SK-N-SH (cell line): ENCODE results near the gene EBP. TPM values are rescaled to one million over a fixed set of nuclear protein-coding genes. Genes with fewer than 3 reads are reported as not detected.
A peak's percentile ranks its signal among the peaks of the same experiment; 100 is the strongest.

Experiments
- CTCF ChIA-PET: fragments of 300-600, 350-600 bp; formaldehyde crosslinking; extraction: SDS; loops from one replicate; lab custom pipeline; 2021; lab: Yijun Ruan, JAX
- POLR2A ChIA-PET: fragments of 350-600 bp; sonication (Branson Sonifier 250); formaldehyde crosslinking; extraction: SDS; loops from one replicate; lab custom pipeline; 2020; ENCODE audit warnings: antibody characterized with exemption, inconsistent platforms; lab: Yijun Ruan, JAX
- DNase-seq: peaks from one replicate; pipeline ENCODE4 v3.0.0; 2012
- H2AFZ ChIP-seq: fragments of 200-600 bp; sonication (generic); 2 replicates; pipeline ENCODE4 v1.8.1; 2016; ENCODE audit warnings: antibody characterized with exemption, mild to moderate bottlenecking, low read depth
- H3F3A ChIP-seq: fragments of 200-600 bp; sonication (generic); replicated peaks from 2 replicates; pipeline ENCODE3; 2016; ENCODE audit warnings: antibody characterized with exemption, mild to moderate bottlenecking; ENCODE audit not compliant: insufficient read depth
- H3K27ac ChIP-seq, 2 experiments: fragments of 200-500 bp in 1 of 2; fragments of 200-600 bp in 1 of 2; sonication (Bioruptor generic) in 1 of 2; sonication (generic), shearing (Covaris generic) in 1 of 2; 2 replicates each; pipeline versions ENCODE4 v1.5.1 to v1.6.1; 2014 to 2016; ENCODE audit warnings: low read depth in 2 of 2, inconsistent platforms in 1 of 2, low read length in 1 of 2, mild to moderate bottlenecking in 1 of 2, mixed read lengths in 1 of 2
- H3K27me3 ChIP-seq: fragments of 200-600 bp; sonication (generic), shearing (Covaris generic); 2 replicates; pipeline ENCODE4 v1.6.1; 2016; ENCODE audit warnings: mixed run types; ENCODE audit not compliant: insufficient read depth
- H3K36me3 ChIP-seq, 2 experiments: fragments of 200-500 bp in 1 of 2; fragments of 200-600 bp in 1 of 2; sonication (Bioruptor generic) in 1 of 2; sonication (generic) in 1 of 2; replicated peaks in 1 of 2; 2 replicates each; pipeline versions ENCODE3 to v1.5.1; 2014 to 2016; ENCODE audit warnings: low read length in 1 of 2, mild to moderate bottlenecking in 1 of 2; ENCODE audit not compliant: insufficient read depth in 2 of 2, control insufficient read depth in 1 of 2
- H3K4me1 ChIP-seq, 2 experiments: fragments of 200-500 bp in 1 of 2; fragments of 200-600 bp in 1 of 2; sonication (Bioruptor generic) in 1 of 2; sonication (generic), shearing (Covaris generic) in 1 of 2; 2 replicates each; pipeline versions ENCODE4 v1.5.1 to v1.6.1; 2014 to 2016; ENCODE audit warnings: low read depth in 1 of 2, low read length in 1 of 2, mixed run types in 1 of 2; ENCODE audit not compliant: insufficient read depth in 2 of 2, control insufficient read depth in 1 of 2
- H3K4me2 ChIP-seq: fragments of 200-600 bp; sonication (generic), shearing (Covaris generic); 2 replicates; pipeline ENCODE4 v1.6.1; 2017; ENCODE audit warnings: mixed run types
- H3K4me3 ChIP-seq, 2 experiments: fragments of 200-500 bp in 1 of 2; fragments of 200-600 bp in 1 of 2; sonication (Bioruptor generic) in 1 of 2; sonication (generic), shearing (Covaris generic) in 1 of 2; 2 replicates each; pipeline versions ENCODE4 v1.5.1 to v1.8.1; 2014 to 2016; ENCODE audit warnings: low read depth in 2 of 2, inconsistent platforms in 1 of 2, low read length in 1 of 2, mild to moderate bottlenecking in 1 of 2, mixed read lengths in 1 of 2, moderate library complexity in 1 of 2
- H3K79me2 ChIP-seq: fragments of 200-600 bp; sonication (generic); 2 replicates; pipeline ENCODE4 v1.8.1; 2017; ENCODE audit warnings: mild to moderate bottlenecking; ENCODE audit not compliant: insufficient read depth
- H3K9ac ChIP-seq: fragments of 200-600 bp; sonication (generic); 2 replicates; pipeline ENCODE4 v1.6.1; 2017; ENCODE audit warnings: mixed run types
- H3K9me2 ChIP-seq: fragments of 200-600 bp; sonication (generic); 2 replicates; pipeline ENCODE4 v1.6.1; 2017; ENCODE audit warnings: mixed run types
- H3K9me3 ChIP-seq: fragments of 200-600 bp; sonication (generic); 2 replicates; pipeline ENCODE4 v1.6.1; 2017; ENCODE audit warnings: mixed run types, mild to moderate bottlenecking, moderate library complexity
- H4K20me1 ChIP-seq: fragments of 200-600 bp; sonication (generic); 2 replicates; pipeline ENCODE4 v1.6.1; 2017; ENCODE audit warnings: mild to moderate bottlenecking, mixed run types; ENCODE audit not compliant: insufficient read depth
- CHD2 ChIP-seq: fragments of 150-350 bp; IDR thresholded peaks from 2 replicates; pipeline ENCODE4 v1.6.1; 2018; ENCODE audit warnings: low read length; ENCODE audit not compliant: partially characterized antibody
- ELF1 ChIP-seq: IDR thresholded peaks from 2 replicates; pipeline ENCODE4 v1.4.0; 2012
- EP300 ChIP-seq, 2 experiments: IDR thresholded peaks; 2 replicates each; pipeline versions ENCODE4 v1.4.0 to v1.6.1; 2012; ENCODE audit warnings: borderline replicate concordance in 1 of 2, low read depth in 1 of 2, low read length in 1 of 2
- EZH2phosphoT487 ChIP-seq: fragments of 200-600 bp; sonication (generic); IDR thresholded peaks from 2 replicates; pipeline ENCODE4 v1.6.1; 2017; ENCODE audit warnings: low read depth, mixed run types, mild to moderate bottlenecking, antibody characterized with exemption, moderate library complexity, borderline replicate concordance
- FOXM1 ChIP-seq: IDR thresholded peaks from 2 replicates; pipeline ENCODE4 v1.4.0; 2012; ENCODE audit warnings: low read depth, mild to moderate bottlenecking
- GABPA ChIP-seq: IDR thresholded peaks from 2 replicates; pipeline ENCODE4 v1.4.0; 2012; ENCODE audit warnings: low read depth, mild to moderate bottlenecking
- GATA2 ChIP-seq: sonication (generic); formaldehyde crosslinking; IDR thresholded peaks from 2 replicates; pipeline ENCODE4 v1.5.0; 2020; ENCODE audit warnings: mild to moderate bottlenecking, missing genetic modification reagents
- IRF3 ChIP-seq: fragments of 150-350 bp; IDR thresholded peaks from 2 replicates; pipeline ENCODE4 v1.6.1; 2016; ENCODE audit warnings: mild to moderate bottlenecking, low read depth, low read length
- JUND ChIP-seq: IDR thresholded peaks from 2 replicates; pipeline ENCODE4 v1.4.0; 2012
- MAX ChIP-seq: IDR thresholded peaks from 2 replicates; pipeline ENCODE4 v1.4.0; 2012; ENCODE audit warnings: low read depth
- MXI1 ChIP-seq: IDR thresholded peaks from 2 replicates; pipeline ENCODE4 v1.6.1; 2012; ENCODE audit warnings: mild to moderate bottlenecking, low read depth, low read length, improper control_type of control experiment
- NFIC ChIP-seq: IDR thresholded peaks from 2 replicates; pipeline ENCODE4 v1.4.0; 2012; ENCODE audit warnings: borderline replicate concordance
- NRF1 ChIP-seq: IDR thresholded peaks from 2 replicates; pipeline ENCODE4 v1.6.1; 2012; ENCODE audit warnings: low read depth, mild to moderate bottlenecking, low read length
- POLR2AphosphoS5 ChIP-seq: IDR thresholded peaks from 2 replicates; pipeline ENCODE4 v1.6.1; 2012; ENCODE audit warnings: low read depth, low read length
- RAD21 ChIP-seq: IDR thresholded peaks from 2 replicates; pipeline ENCODE4 v1.6.1; 2012; ENCODE audit warnings: mild to moderate bottlenecking, low read length
- RCOR1 ChIP-seq: fragments of 150-350 bp; IDR thresholded peaks from 2 replicates; pipeline ENCODE4 v1.6.1; 2017; ENCODE audit warnings: antibody characterized with exemption, low read length
- RFX5 ChIP-seq: IDR thresholded peaks from 2 replicates; pipeline ENCODE4 v1.6.1; 2012; ENCODE audit warnings: mild to moderate bottlenecking, improper control_type of control experiment, low read length
- RXRA ChIP-seq: IDR thresholded peaks from 2 replicates; pipeline ENCODE4 v1.4.0; 2012; ENCODE audit warnings: low read depth, mild to moderate bottlenecking, borderline replicate concordance
- SIN3A ChIP-seq: IDR thresholded peaks from 2 replicates; pipeline ENCODE4 v1.6.1; 2012; ENCODE audit warnings: low read depth, mild to moderate bottlenecking, low read length, moderate library complexity, borderline replicate concordance
- SMC3 ChIP-seq: IDR thresholded peaks from 2 replicates; pipeline ENCODE4 v1.6.1; 2012; ENCODE audit warnings: low read depth, low read length, improper control_type of control experiment
- TAF1 ChIP-seq: IDR thresholded peaks from 2 replicates; pipeline ENCODE4 v1.6.1; 2012; ENCODE audit warnings: low read depth, mild to moderate bottlenecking, low read length, moderate library complexity, borderline replicate concordance
- TCF12 ChIP-seq: IDR thresholded peaks from 2 replicates; pipeline ENCODE4 v1.4.0; 2012
- USF1 ChIP-seq: IDR thresholded peaks from 2 replicates; pipeline ENCODE4 v1.4.0; 2012; ENCODE audit warnings: low read depth, borderline replicate concordance
- USF2 ChIP-seq: fragments of 150-350 bp; IDR thresholded peaks from 2 replicates; pipeline ENCODE4 v1.6.1; 2017; ENCODE audit warnings: antibody characterized with exemption, low read length, low read depth, borderline replicate concordance
- YY1 ChIP-seq: IDR thresholded peaks from 2 replicates; pipeline ENCODE4 v1.4.0; 2012; ENCODE audit warnings: low read depth, mild to moderate bottlenecking
- WGBS: methylation state at CpG from one replicate; pipeline ENCODE4 v1.1.6; 2017; ENCODE audit warnings: low lambda C conversion rate; 5-methylcytosine and 5-hydroxymethylcytosine counted together
- polyA plus RNA-seq, 3 experiments: library from polyadenylated mRNA; depleted of rRNA; stranded (reverse); fragments of >200 nt; gene quantifications; 2 replicates each; pipeline ENCODE4 v1.2.3, GENCODE V29; 2012

The EBP gene
- polyA plus RNA-seq, 1 of the 3 experiments (the other 2 are of a cell fraction): 30.2 TPM

- 3% methylated on average over 5 of the region's 5 CpGs for WGBS
- Histone ChIP-seq H3K9me3 (no peaks in the 10 kb centered on the region), H3K9ac (peak overlapping the region; percentile 85), H3K4me3 (peak overlapping the region; percentile 70 to 82), H2AFZ (peak overlapping the region; percentile 88)
- POLR2A ChIA-PET: no interaction called here
- peak; percentile 51 for DNase-seq
- no peak for TF ChIP-seq RCOR1
- TF ChIP-seq, all 33 proteins: peak for 0
- H3K27me3 ChIP-seq: no peaks in the 10 kb centered on the region; the same call in 1 of the 2 replicates
- peaks cover 0 to 4% of the 10 kb centered on the region in 2 experiments; a peak in 1 of 4 replicates for H3K4me1 ChIP-seq
- H3K79me2 ChIP-seq: peaks cover 32% of the 10 kb centered on the region
- H3K4me2 ChIP-seq: peak overlapping the region; percentile 62
- no peaks in the 10 kb centered on the region for H3K9me2 ChIP-seq
- peaks cover 3% of the 10 kb centered on the region; the same call in 1 of the 2 replicates for H4K20me1 ChIP-seq
- peak overlapping the region; percentile 32 to 60; a peak in 3 of 4 replicates for H3K27ac ChIP-seq
- CTCF ChIA-PET: interaction anchor here (0.5 to 1.5 kb wide), 4 partner anchors 10 to 259 kb away, joined by 3 read pairs; no protein-coding TSS in a partner anchor
- no peaks in the 10 kb centered on the region for H3F3A ChIP-seq
- H3K36me3 ChIP-seq: no peaks in the 10 kb centered on the region
Measured at GRCh38 chrX:48475296-48475695, 46.3 kb upstream of the EBP start.

GRCh38 chrX:48475774-48476577 lies 45.6 kb upstream of the EBP start, which contains the start of gene FTSJ1:
Gene FTSJ1, plus strand, starts transcription at chrX:48476199. Its CDS starts 1,849 bp downstream, at chrX:48478048.
- Histone ChIP-seq H3K27ac (peak within 1 kb of the TSS; percentile 32 to 60; a peak in 3 of 4 replicates), H3K4me1 (peaks cover 0 to 4% of the 10 kb centered on the region in 2 experiments; a peak in 1 of 4 replicates), H3K27me3 (no peaks in the 10 kb centered on the region; the same call in 1 of the 2 replicates), H3K79me2 (peaks cover 32% of the 10 kb centered on the region), H3K36me3 (no peaks in the 10 kb centered on the region), H3K9me2 (no peaks in the 10 kb centered on the region), H4K20me1 (peaks cover 3% of the 10 kb centered on the region; the same call in 1 of the 2 replicates), H2AFZ (peak within 1 kb of the TSS; percentile 88), H3K9me3 (no peaks in the 10 kb centered on the region), H3K4me3 (peak within 1 kb of the TSS; percentile 70 to 82), H3K4me2 (peak within 1 kb of the TSS; percentile 62), H3F3A (no peaks in the 10 kb centered on the region), H3K9ac (peak within 1 kb of the TSS; percentile 85)
- ChIA-PET CTCF (interaction anchor here (0.5 kb wide), 1 partner anchor 258 kb away, joined by 3 read pairs; no protein-coding TSS in a partner anchor), POLR2A (no interaction called here)
- peak; percentile 84 for DNase-seq
- 29% methylated on average over 45 of the region's 75 CpGs for WGBS
- no peak; the same call in 1 of the 2 replicates for TF ChIP-seq TAF1
- TF ChIP-seq POLR2AphosphoS5: no peak
- peak; percentile 14 for TF ChIP-seq CHD2
- TF ChIP-seq MXI1: peak; percentile 95
- peak; percentile 40; the same call in 1 of the 2 replicates for TF ChIP-seq SIN3A
- TF ChIP-seq FOXM1: no peak
- no peak; the same call in 1 of the 2 replicates for TF ChIP-seq ELF1
- TF ChIP-seq MAX: peak; percentile 28; the same call in 1 of the 2 replicates
- peak; percentile 58 for TF ChIP-seq GABPA
- TF ChIP-seq JUND: no peak
- TF ChIP-seq YY1: peak; percentile 93
- peak; percentile 46; the same call in 1 of the 2 replicates for TF ChIP-seq NRF1
- peak; percentile 61; the same call in 1 of the 2 replicates for TF ChIP-seq RFX5
- TF ChIP-seq EZH2phosphoT487: no peak
- TF ChIP-seq SMC3: no peak
- TF ChIP-seq RXRA: no peak
- TF ChIP-seq USF2: no peak
- TF ChIP-seq TCF12: no peak
- TF ChIP-seq GATA2 (CRISPR knock-in tag): no peak
- TF ChIP-seq IRF3: no peak
- TF ChIP-seq RAD21: no peak
- no peak for TF ChIP-seq RCOR1
- TF ChIP-seq NFIC: no peak
- TF ChIP-seq EP300 (IDR thresholded peaks at IDR 0.05; ENCODE audit: borderline replicate concordance in 1 of 2, low read depth in 1 of 2, low read length in 1 of 2): no peak
- TF ChIP-seq USF1: no peak
